Sciatic nerve (tissue), 2 donors: ENCODE results near the gene CRHR2. TPM values are rescaled to one million over a fixed set of nuclear protein-coding genes. Genes with fewer than 3 reads are reported as not detected.
A peak's percentile ranks its signal among the peaks of the same experiment; 100 is the strongest.

Experiments used
- ATAC-seq: fragments of 200-7000 bp; cut with Tn5 transposase; one replicate; pipeline ENCODE4 v1.9.1; 2020; ENCODE audit warnings: mild to moderate bottlenecking, moderate library complexity
- DNase-seq: peaks from one replicate; pipeline ENCODE4 v3.0.0-alpha.2; 2020; ENCODE audit warnings: low spot score
- intact Hi-C: fragments of 100-400 bp; cut with DNase I; formaldehyde crosslinking; loops from one replicate; pipeline ENCODE4 v1.14.2; 2022
- total RNA-seq: library from RNA; stranded (reverse); fragmentation: NEBNext Ultra II Directional; extraction: Animal tissue kit (Norgen Biotek cat#: 25700); gene quantifications from one replicate; pipeline ENCODE4 v1.2.1, GENCODE V29; 2021
- donor health status: DM: no; HTN: no; CAD: no.
- donor health status: DM: no; HTN: no; CAD: no.

CRHR2 gene
- total RNA-seq, 1 donor from 2014 or later, result 1.1 TPM

GRCh38 chr7:30708412-30708811 is 26.2 kb upstream of the CRHR2 start:
- DNase-seq (no peak), ATAC-seq (no peak)
- intact Hi-C loops, result no loop called here

GRCh38 chr7:30707391-30708357 is 25.4 kb upstream of the CRHR2 start:
- intact Hi-C loops, result no loop called here
- DNase-seq, result peak; percentile 69
- peak; percentile 54 for ATAC-seq

GRCh38 chr7:30706908-30707307 is 24.7 kb upstream of the CRHR2 start:
- ATAC-seq (no peak), DNase-seq (no peak)
- intact Hi-C loops, result no loop called here

GRCh38 chr7:30706316-30706715 is 24.1 kb upstream of the CRHR2 start:
- intact Hi-C loops, result no loop called here
- DNase-seq (no peak), ATAC-seq (no peak)

- no peak for ATAC-seq
- DNase-seq, result no peak
- intact Hi-C loops, result no loop called here
Observed at GRCh38 chr7:30705596-30705995, 23.3 kb upstream of the CRHR2 start.

GRCh38 chr7:30705008-30705407 is 22.8 kb upstream of the CRHR2 start:
- intact Hi-C loops, result no loop called here
- no peak for ATAC-seq
- no peak for DNase-seq

GRCh38 chr7:30703756-30704155 is 21.5 kb upstream of the CRHR2 start:
- ATAC-seq (no peak), DNase-seq (no peak)
- intact Hi-C loops, result no loop called here

GRCh38 chr7:30702200-30702599 is 19.9 kb upstream of the CRHR2 start:
- intact Hi-C loops, result no loop called here
- DNase-seq (no peak), ATAC-seq (no peak)

- ATAC-seq (no peak), DNase-seq (no peak)
- intact Hi-C loops, result no loop called here
Observed at GRCh38 chr7:30700941-30701340, 18.7 kb upstream of the CRHR2 start.

GRCh38 chr7:30699706-30700495 is 17.6 kb upstream of the CRHR2 start:
- intact Hi-C loops, result no loop called here
- ATAC-seq (no peak), DNase-seq (no peak)

GRCh38 chr7:30698481-30698880 is 16.2 kb upstream of the CRHR2 start:
- DNase-seq (no peak), ATAC-seq (no peak)
- intact Hi-C loops, result no loop called here

GRCh38 chr7:30697719-30698460 is 15.6 kb upstream of the CRHR2 start:
- DNase-seq, result no peak
- ATAC-seq, result no peak
- intact Hi-C loops, result no loop called here

GRCh38 chr7:30694774-30695721 is 12.8 kb upstream of the CRHR2 start:
- intact Hi-C loops, result no loop called here
- DNase-seq (no peak), ATAC-seq (no peak)

GRCh38 chr7:30694218-30694745 is 12.0 kb upstream of the CRHR2 start:
- intact Hi-C loops, result no loop called here
- ATAC-seq, result peak; percentile 74
- DNase-seq, result no peak

GRCh38 chr7:30692882-30693281 is 10.6 kb upstream of the CRHR2 start:
- ATAC-seq, result no peak
- no peak for DNase-seq
- intact Hi-C loops, result no loop called here

- intact Hi-C loops, result no loop called here
- DNase-seq, result no peak
- no peak for ATAC-seq
Observed at GRCh38 chr7:30692438-30692837, 10.2 kb upstream of the CRHR2 start.

- intact Hi-C loops, result no loop called here
- ATAC-seq, result no peak
- no peak for DNase-seq
Observed at GRCh38 chr7:30690011-30690410, 7.8 kb upstream of the CRHR2 start.

GRCh38 chr7:30688718-30689221 is 6.5 kb upstream of the CRHR2 start:
- DNase-seq, result no peak
- peak; percentile 29 for ATAC-seq
- intact Hi-C loops, result no loop called here
